ENCODE measurements around the gene IL1R2.

- TF ChIP-seq POLR2A (IDR thresholded peaks at IDR 0.05; ENCODE audit: low read depth, low read length), result no peak
- no peak for TF ChIP-seq TAF1 (IDR thresholded peaks at IDR 0.05; ENCODE audit: low read depth, low read length)
- TF ChIP-seq POLR2AphosphoS5 (IDR thresholded peaks at IDR 0.05; ENCODE audit: low read depth, low read length), result no peak
- TF ChIP-seq POU2F2 (IDR thresholded peaks at IDR 0.05; ENCODE audit: low read depth, low read length), result no peak
- no peak for TF ChIP-seq PAX5 (IDR thresholded peaks at IDR 0.05; ENCODE audit: insufficient read depth, low read length, severe bottlenecking)
- TF ChIP-seq SPI1 (IDR thresholded peaks at IDR 0.05; ENCODE audit: low read depth, low read length), result no peak
Observed at GRCh38 chr2:101986376-101986775, 5.4 kb upstream of the IL1R2 start.
